Stimulated activated CD4-positive, alpha-beta T cell treated with anti-CD3 and anti-CD28 coated beads, Interleukin-2, amount 100 ng/mL, for 4 hours (primary cell): ENCODE results near the gene PDK1.

ENCODE experiments used
- DNase-seq: peaks from one replicate; pipeline ENCODE4 v3.0.0-alpha.2; 2020; ENCODE audit warnings: low read depth

The PDK1 gene

GRCh38 chr2:172642301-172643020 is 86.6 kb downstream of the PDK1 start:
- DNase-seq: no peak

GRCh38 chr2:172643142-172643541 is 87.3 kb downstream of the PDK1 start:
- no peak for DNase-seq

GRCh38 chr2:172647439-172647838 is 91.5 kb downstream of the PDK1 start:
- no peak for DNase-seq

GRCh38 chr2:172655091-172655837 is 99.4 kb downstream of the PDK1 start:
- no peak for DNase-seq

GRCh38 chr2:172655838-172656573 is 100.1 kb downstream of the PDK1 start:
- no peak for DNase-seq
